ENCODE results near the gene KIF3B. TPM values are rescaled to one million over a fixed set of nuclear protein-coding genes. Genes with fewer than 3 reads are reported as not detected.

Gene KIF3B
- total and polyA plus RNA-seq, 10 of the 15 experiments (the other 5 are each of a cell fraction or from before 2014, with no cell fraction given) = 7.4 to 37.3 (median 25.9) TPM

- TF ChIP-seq, protein P1, sequence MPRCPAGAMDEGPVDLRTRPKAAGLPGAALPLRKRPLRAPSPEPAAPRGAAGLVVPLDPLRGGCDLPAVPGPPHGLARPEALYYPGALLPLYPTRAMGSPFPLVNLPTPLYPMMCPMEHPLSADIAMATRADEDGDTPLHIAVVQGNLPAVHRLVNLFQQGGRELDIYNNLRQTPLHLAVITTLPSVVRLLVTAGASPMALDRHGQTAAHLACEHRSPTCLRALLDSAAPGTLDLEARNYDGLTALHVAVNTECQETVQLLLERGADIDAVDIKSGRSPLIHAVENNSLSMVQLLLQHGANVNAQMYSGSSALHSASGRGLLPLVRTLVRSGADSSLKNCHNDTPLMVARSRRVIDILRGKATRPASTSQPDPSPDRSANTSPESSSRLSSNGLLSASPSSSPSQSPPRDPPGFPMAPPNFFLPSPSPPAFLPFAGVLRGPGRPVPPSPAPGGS (IDR thresholded peaks at IDR 0.05; ENCODE audit: borderline replicate concordance, insufficient read depth, low read depth, low read length, poor library complexity, severe bottlenecking) = no peak
- TF ChIP-seq EED (IDR thresholded peaks at IDR 0.05; ENCODE audit: low read depth) (peak; percentile 59; the same call in 1 of the 2 replicates), ETV6 (conservative IDR thresholded peaks at IDR 0.05 in 1 of 2, IDR thresholded peaks at IDR 0.05 in 1 of 2; ENCODE audit: borderline replicate concordance in 1 of 2, low read depth in 1 of 2) (peak in 1 of 2 experiments; percentile 52; a peak in 1 of 4 replicates), GATAD2B (conservative IDR thresholded peaks at IDR 0.05; ENCODE audit: low read depth) (no peak), SREBF1 (IDR thresholded peaks at IDR 0.05; ENCODE audit: low read length) (no peak), SP1 (IDR thresholded peaks at IDR 0.05; ENCODE audit: low read depth, low read length) (no peak), ZNF384 (IDR thresholded peaks at IDR 0.05; ENCODE audit: borderline replicate concordance, low read depth, low read length) (no peak), RUNX3 (IDR thresholded peaks at IDR 0.05; ENCODE audit: low read length) (peak; percentile 61), ESRRA (IDR thresholded peaks at IDR 0.05; ENCODE audit: low read length) (no peak), DPF2 (IDR thresholded peaks at IDR 0.05) (no peak), STAT3 (IDR thresholded peaks at IDR 0.05; ENCODE audit: low read depth, low read length) (no peak), IRF4 (IDR thresholded peaks at IDR 0.05; ENCODE audit: low read depth, low read length) (peak; percentile 79; the same call in 1 of the 2 replicates), ZNF217 (IDR thresholded peaks at IDR 0.05) (no peak), IKZF1 (conservative IDR thresholded peaks at IDR 0.05) (no peak), CTCF (IDR thresholded peaks at IDR 0.05 in 2 of 3, conservative IDR thresholded peaks at IDR 0.05 in 1 of 3; ENCODE audit: control insufficient read depth in 2 of 3, extremely low read depth in 1 of 3, insufficient read depth in 1 of 3, low read depth in 3 of 3, low read length in 3 of 3) (no peak), SIN3A (IDR thresholded peaks at IDR 0.05; ENCODE audit: low read depth, low read length) (no peak), POU2F2 (IDR thresholded peaks at IDR 0.05; ENCODE audit: borderline replicate concordance, low read depth, low read length) (no peak), CBX5 (IDR thresholded peaks at IDR 0.05; ENCODE audit: low read depth) (no peak)
- TF ChIP-seq, protein P2, sequence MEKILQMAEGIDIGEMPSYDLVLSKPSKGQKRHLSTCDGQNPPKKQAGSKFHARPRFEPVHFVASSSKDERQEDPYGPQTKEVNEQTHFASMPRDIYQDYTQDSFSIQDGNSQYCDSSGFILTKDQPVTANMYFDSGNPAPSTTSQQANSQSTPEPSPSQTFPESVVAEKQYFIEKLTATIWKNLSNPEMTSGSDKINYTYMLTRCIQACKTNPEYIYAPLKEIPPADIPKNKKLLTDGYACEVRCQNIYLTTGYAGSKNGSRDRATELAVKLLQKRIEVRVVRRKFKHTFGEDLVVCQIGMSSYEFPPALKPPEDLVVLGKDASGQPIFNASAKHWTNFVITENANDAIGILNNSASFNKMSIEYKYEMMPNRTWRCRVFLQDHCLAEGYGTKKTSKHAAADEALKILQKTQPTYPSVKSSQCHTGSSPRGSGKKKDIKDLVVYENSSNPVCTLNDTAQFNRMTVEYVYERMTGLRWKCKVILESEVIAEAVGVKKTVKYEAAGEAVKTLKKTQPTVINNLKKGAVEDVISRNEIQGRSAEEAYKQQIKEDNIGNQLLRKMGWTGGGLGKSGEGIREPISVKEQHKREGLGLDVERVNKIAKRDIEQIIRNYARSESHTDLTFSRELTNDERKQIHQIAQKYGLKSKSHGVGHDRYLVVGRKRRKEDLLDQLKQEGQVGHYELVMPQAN (conservative IDR thresholded peaks at IDR 0.05) = no peak
- TF ChIP-seq, protein P3, sequence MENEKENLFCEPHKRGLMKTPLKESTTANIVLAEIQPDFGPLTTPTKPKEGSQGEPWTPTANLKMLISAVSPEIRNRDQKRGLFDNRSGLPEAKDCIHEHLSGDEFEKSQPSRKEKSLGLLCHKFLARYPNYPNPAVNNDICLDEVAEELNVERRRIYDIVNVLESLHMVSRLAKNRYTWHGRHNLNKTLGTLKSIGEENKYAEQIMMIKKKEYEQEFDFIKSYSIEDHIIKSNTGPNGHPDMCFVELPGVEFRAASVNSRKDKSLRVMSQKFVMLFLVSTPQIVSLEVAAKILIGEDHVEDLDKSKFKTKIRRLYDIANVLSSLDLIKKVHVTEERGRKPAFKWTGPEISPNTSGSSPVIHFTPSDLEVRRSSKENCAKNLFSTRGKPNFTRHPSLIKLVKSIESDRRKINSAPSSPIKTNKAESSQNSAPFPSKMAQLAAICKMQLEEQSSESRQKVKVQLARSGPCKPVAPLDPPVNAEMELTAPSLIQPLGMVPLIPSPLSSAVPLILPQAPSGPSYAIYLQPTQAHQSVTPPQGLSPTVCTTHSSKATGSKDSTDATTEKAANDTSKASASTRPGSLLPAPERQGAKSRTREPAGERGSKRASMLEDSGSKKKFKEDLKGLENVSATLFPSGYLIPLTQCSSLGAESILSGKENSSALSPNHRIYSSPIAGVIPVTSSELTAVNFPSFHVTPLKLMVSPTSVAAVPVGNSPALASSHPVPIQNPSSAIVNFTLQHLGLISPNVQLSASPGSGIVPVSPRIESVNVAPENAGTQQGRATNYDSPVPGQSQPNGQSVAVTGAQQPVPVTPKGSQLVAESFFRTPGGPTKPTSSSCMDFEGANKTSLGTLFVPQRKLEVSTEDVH (IDR thresholded peaks at IDR 0.05; ENCODE audit: low read depth, partially characterized antibody) = no peak
- TF ChIP-seq, protein P4, sequence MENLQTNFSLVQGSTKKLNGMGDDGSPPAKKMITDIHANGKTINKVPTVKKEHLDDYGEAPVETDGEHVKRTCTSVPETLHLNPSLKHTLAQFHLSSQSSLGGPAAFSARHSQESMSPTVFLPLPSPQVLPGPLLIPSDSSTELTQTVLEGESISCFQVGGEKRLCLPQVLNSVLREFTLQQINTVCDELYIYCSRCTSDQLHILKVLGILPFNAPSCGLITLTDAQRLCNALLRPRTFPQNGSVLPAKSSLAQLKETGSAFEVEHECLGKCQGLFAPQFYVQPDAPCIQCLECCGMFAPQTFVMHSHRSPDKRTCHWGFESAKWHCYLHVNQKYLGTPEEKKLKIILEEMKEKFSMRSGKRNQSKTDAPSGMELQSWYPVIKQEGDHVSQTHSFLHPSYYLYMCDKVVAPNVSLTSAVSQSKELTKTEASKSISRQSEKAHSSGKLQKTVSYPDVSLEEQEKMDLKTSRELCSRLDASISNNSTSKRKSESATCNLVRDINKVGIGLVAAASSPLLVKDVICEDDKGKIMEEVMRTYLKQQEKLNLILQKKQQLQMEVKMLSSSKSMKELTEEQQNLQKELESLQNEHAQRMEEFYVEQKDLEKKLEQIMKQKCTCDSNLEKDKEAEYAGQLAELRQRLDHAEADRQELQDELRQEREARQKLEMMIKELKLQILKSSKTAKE (IDR thresholded peaks at IDR 0.05; ENCODE audit: low read depth, poor library complexity, severe bottlenecking) = no peak
These were observed 88.9 kb downstream of the KIF3B start (continued) for GRCh38 chr20:32366380-32366779.
